ACC112 (cell line): ENCODE data around the gene MPDZ.

Source experiments
- H2AFZ ChIP-seq: fragments of 200-600 bp; sonication (generic); one replicate; pipeline ENCODE4 v1.6.0; 2017; ENCODE audit warnings: antibody characterized with exemption, low read length; ENCODE audit not compliant: unreplicated experiment
- H3K27ac ChIP-seq: fragments of 200-600 bp; sonication (generic); 2 replicates; pipeline ENCODE4 v1.5.1; 2014; ENCODE audit warnings: low read depth, mild to moderate bottlenecking, antibody characterized with exemption, low read length, moderate library complexity
- H3K27me3 ChIP-seq: fragments of 200-600 bp; sonication (generic); 2 replicates; pipeline ENCODE4 v1.6.1; 2014; ENCODE audit warnings: mild to moderate bottlenecking, antibody characterized with exemption, low read length, moderate library complexity, mixed read lengths; ENCODE audit not compliant: insufficient read depth
- H3K36me3 ChIP-seq: fragments of 200-600 bp; sonication (generic); 2 replicates; pipeline ENCODE4 v1.6.1; 2016; ENCODE audit warnings: mild to moderate bottlenecking, antibody characterized with exemption, low read length, moderate library complexity, mixed read lengths; ENCODE audit not compliant: insufficient read depth
- H3K4me1 ChIP-seq: fragments of 200-600 bp; sonication (generic); one replicate; pipeline ENCODE4 v1.6.1; 2016; ENCODE audit warnings: low read length, mixed read lengths; ENCODE audit not compliant: insufficient read depth, unreplicated experiment, control insufficient read depth
- H3K4me3 ChIP-seq: fragments of 200-600 bp; sonication (generic); 2 replicates; pipeline ENCODE4 v1.5.1; 2014; ENCODE audit warnings: mild to moderate bottlenecking, low read depth, low read length
- H3K79me2 ChIP-seq: fragments of 200-600 bp; sonication (generic); one replicate; pipeline ENCODE4 v1.6.0; 2016; ENCODE audit warnings: low read length; ENCODE audit not compliant: control insufficient read depth, unreplicated experiment, insufficient read depth

MPDZ gene

DNA sequence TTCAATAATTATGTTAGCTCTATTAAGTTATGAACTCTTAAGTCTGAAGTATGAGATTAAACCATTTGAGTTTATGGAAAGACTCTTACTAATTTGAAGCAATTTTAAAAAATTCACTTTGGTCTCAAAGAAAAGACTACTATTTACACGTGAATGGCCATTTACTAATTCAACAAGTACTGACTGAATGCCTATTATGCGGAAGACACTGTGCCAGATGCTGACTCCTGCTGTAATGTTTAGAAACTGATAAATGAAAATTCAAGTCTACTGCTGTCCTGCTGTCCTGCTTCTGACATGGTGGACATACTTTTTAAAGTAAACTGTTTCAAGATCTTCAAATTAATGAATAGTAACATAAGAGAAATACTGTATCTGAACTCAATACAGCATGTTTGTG, 116.2 kb downstream of the MPDZ start:
- no peaks in the 10 kb centered on the region for H3K79me2 ChIP-seq
- no peak overlapping the region for H3K4me3 ChIP-seq
- H3K36me3 ChIP-seq: peaks cover 6% of the 10 kb centered on the region
- H3K4me1 ChIP-seq: no peaks in the 10 kb centered on the region
- no peak overlapping the region for H2AFZ ChIP-seq
- no peaks in the 10 kb centered on the region for H3K27me3 ChIP-seq
- H3K27ac ChIP-seq: no peak overlapping the region

DNA sequence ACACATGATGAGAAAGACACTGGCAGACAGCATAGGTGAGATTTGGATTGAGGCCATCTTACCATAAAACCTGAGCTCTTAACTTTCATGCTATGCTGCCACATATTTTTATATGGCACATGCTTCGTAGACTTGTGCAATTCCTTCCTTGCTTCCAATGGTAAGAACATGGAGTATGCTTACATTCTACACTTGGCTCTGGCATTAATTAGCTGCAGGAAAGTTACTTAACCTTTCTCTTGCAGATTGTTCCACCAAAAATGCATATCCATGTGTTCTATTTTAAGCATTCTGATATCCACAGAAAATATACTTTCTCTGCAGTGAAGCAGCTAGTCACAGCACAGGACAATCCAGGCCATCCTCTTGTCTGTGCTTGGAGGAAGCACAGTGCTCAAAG, 119.4 kb downstream of the MPDZ start:
- Histone ChIP-seq H2AFZ (no peak overlapping the region), H3K27me3 (no peaks in the 10 kb centered on the region), H3K79me2 (no peaks in the 10 kb centered on the region), H3K27ac (no peak overlapping the region), H3K4me1 (no peaks in the 10 kb centered on the region), H3K36me3 (no peaks in the 10 kb centered on the region), H3K4me3 (no peak overlapping the region)

DNA sequence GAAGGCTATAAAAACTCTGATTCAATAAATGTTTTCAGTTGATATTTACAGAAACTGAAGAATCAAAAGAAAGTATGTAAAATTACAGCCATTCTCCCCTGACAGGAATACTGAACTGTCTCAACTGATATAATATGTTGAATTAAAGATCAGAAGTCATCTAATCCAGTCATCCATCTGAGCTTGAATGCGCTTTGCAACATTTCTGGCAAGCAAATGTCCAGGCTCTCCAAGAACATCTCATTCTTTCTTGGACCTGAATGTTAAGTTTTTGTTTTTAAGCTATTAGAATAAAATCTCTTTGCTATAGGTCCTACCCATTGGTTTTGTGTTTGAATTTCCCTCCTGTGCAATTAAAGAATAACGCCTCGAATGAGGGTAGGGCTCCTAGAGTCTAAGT, 120.5 kb downstream of the MPDZ start:
- Histone ChIP-seq H3K27ac (no peak overlapping the region), H3K27me3 (no peaks in the 10 kb centered on the region), H2AFZ (no peak overlapping the region), H3K36me3 (no peaks in the 10 kb centered on the region), H3K79me2 (no peaks in the 10 kb centered on the region), H3K4me1 (no peaks in the 10 kb centered on the region), H3K4me3 (no peak overlapping the region)

DNA sequence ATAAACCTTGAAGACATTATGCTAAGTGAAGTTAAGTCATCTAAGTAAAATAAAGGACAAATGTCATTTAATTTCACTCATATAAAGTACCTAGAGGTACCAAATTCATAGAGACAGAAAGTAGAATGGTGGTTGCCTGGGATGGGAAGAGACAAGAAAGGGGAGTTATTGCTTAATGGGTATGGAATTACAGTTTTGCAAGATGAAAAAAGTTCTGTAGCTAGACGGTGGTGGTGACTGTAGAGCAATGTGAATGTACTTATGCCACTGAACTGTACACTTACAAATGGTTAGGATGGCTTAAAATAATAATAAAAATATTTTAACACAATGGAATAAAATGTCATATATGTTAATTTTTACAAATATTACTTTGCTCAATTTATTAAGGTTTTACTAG, 128.0 kb downstream of the MPDZ start:
- Histone ChIP-seq H3K79me2 (no peaks in the 10 kb centered on the region), H3K27me3 (no peaks in the 10 kb centered on the region), H3K36me3 (no peaks in the 10 kb centered on the region), H2AFZ (no peak overlapping the region), H3K27ac (no peak overlapping the region), H3K4me3 (no peak overlapping the region), H3K4me1 (no peaks in the 10 kb centered on the region)

DNA sequence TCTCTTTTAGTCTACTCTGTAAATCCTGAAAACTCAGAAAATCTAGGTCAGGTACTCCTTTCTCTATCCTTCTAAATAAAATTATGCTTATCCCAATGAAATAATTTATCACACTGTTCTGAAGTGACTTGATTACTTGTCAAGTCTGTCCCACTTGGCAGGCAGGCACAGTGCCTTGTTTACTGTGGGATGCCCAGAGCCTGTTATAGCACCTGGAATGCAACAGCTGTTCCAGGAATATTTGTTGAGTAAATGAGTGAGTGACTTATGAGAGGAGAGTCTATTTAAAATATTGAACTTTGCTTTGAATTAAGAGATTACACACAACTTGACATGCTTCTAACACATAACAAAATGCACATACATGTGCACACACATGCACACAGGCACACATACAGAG, 130.0 kb downstream of the MPDZ start:
- Histone ChIP-seq H3K36me3 (no peaks in the 10 kb centered on the region), H3K27ac (no peak overlapping the region), H3K79me2 (no peaks in the 10 kb centered on the region), H3K4me3 (no peak overlapping the region), H3K27me3 (no peaks in the 10 kb centered on the region), H3K4me1 (no peaks in the 10 kb centered on the region), H2AFZ (no peak overlapping the region)

DNA sequence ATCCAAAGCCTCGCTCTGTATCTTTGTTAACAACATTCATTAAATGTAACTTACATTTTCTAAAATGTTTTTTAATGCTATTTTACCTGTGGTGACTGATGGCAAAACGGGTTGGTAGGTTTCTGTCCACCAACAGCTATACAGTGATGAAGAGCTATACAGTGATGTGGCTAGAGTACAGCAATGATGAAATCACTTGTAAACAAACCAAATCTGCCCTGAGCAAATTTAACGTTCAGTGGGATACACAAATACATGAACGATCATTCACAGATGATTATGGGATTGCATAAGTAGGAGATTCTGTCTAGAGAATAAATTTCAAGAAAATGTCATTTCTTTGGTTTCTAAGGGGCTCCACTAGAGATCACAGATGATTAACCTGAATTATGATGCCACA, 132.7 kb downstream of the MPDZ start:
- Histone ChIP-seq H3K27ac (no peak overlapping the region), H3K79me2 (no peaks in the 10 kb centered on the region), H3K36me3 (no peaks in the 10 kb centered on the region), H3K4me3 (no peak overlapping the region), H2AFZ (no peak overlapping the region), H3K4me1 (peaks cover 4% of the 10 kb centered on the region), H3K27me3 (no peaks in the 10 kb centered on the region)

DNA sequence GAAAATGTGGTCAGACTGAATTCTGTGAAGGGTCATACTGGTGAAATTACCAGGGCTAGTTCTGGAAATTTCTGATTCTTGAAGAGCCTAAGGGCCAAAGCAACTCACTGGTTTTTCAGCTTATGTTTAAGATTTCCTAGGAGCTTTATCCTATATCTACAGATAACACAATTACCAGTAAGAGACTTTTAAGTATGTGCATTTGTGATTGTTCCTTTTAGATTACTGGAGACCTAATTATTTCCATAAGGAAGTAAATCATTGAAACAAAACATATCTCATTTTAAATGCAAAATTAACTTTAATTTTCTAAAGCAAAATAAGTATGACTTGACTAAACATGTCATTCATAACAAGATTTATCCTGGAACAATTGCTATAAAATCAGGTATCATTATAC, 134.2 kb downstream of the MPDZ start:
- Histone ChIP-seq H3K36me3 (no peaks in the 10 kb centered on the region), H3K4me1 (peaks cover 18% of the 10 kb centered on the region), H3K27me3 (no peaks in the 10 kb centered on the region), H3K4me3 (no peak overlapping the region), H2AFZ (no peak overlapping the region), H3K27ac (no peak overlapping the region), H3K79me2 (no peaks in the 10 kb centered on the region)

DNA sequence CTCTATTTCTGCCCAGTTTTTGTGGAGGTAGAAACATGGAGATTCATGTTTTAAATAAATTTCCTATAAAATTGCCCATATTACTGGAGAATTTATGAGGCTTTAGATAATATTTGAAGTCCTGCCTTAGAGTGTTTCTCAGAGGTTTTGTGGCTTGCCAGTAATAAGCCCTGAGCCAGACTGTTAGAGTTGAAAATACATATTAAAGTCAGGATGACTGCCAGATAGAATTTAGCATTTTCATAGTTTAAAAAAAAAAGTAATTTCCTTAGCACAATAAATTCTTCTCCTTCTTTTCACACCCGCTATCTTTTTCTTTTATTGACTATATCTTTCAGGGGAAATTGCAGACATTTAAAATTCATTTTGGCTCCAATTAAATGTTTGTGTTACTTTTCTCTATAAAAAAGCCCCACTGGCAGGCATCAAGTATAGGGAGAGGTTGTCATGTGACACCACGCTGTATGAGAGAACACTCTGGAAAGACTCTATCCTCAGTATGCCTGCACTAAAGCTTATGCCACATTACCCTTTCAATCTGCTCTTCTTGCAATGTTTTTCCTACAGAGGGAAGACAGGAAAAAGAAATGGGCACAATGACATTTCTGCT, 135.2 kb downstream of the MPDZ start:
- Histone ChIP-seq H3K27ac (no peak overlapping the region), H3K4me3 (no peak overlapping the region), H3K79me2 (no peaks in the 10 kb centered on the region), H3K27me3 (no peaks in the 10 kb centered on the region), H2AFZ (no peak overlapping the region), H3K4me1 (peaks cover 26% of the 10 kb centered on the region), H3K36me3 (no peaks in the 10 kb centered on the region)

DNA sequence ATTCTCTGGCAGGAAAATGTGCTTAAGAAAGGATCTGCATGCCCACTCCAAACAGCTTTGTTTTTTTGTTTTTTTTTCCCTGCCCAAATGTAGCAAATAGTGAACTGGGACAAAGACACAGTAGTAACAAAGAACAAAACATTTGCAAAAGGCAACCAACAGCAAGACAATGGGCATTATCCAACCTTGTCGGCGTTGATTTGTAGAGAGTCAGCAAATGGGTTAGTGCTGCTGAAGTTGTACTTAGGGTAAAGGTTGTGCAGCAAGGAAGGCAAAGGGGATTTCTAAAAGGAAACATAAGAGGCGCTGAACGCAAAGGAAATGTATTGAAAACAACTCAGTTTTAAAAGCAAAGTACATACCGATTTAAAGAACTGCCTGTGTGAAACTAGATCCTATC, 136.2 kb downstream of the MPDZ start:
- no peak overlapping the region for H3K4me3 ChIP-seq
- no peak overlapping the region for H3K27ac ChIP-seq
- no peaks in the 10 kb centered on the region for H3K27me3 ChIP-seq
- no peaks in the 10 kb centered on the region for H3K36me3 ChIP-seq
- no peaks in the 10 kb centered on the region for H3K79me2 ChIP-seq
- no peak overlapping the region for H2AFZ ChIP-seq
- H3K4me1 ChIP-seq: peaks cover 30% of the 10 kb centered on the region

DNA sequence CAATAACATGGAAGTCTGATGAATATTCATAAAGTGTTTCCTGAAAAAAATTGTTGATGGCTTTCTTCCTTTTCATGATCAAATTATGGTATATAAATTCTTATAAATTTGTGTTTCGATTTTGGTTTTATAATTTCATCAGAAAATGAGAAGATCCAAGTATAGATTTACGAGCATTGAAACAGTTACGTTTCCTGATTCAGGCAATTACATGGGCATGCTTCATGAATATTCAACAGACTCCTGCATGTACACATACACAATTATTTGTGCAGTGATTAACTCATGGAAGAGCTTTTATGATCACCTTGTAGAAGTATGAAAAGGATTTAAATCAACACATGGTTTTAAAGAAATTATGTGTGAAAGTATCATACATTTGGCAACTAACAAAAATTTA, 136.7 kb downstream of the MPDZ start:
- Histone ChIP-seq H3K4me3 (no peak overlapping the region), H3K27ac (no peak overlapping the region), H3K27me3 (no peaks in the 10 kb centered on the region), H3K4me1 (peaks cover 30% of the 10 kb centered on the region), H3K79me2 (no peaks in the 10 kb centered on the region), H2AFZ (no peak overlapping the region), H3K36me3 (peaks cover under 1% of the 10 kb centered on the region; the same call in 1 of the 2 replicates)

DNA sequence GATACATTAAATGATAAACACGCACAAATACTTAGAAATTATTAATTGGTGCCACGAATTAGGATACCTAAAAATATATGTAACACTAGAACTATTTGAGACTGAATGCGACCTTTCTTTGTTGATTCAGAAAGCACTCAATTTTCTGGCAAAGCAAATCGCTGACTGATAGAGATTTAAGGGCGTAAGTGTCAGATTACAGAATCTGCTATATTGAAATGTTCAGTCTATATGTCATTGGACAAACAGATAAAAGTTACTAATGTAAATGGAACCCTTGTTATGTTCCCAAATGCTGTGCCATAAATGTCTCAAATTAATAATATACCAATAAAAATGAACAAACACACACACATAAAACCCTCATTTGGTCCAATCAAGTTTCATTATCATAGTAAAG, 137.9 kb downstream of the MPDZ start:
- peaks cover 30% of the 10 kb centered on the region for H3K4me1 ChIP-seq
- no peak overlapping the region for H3K4me3 ChIP-seq
- H2AFZ ChIP-seq: no peak overlapping the region

More for the DNA sequence above, 137.9 kb downstream of the MPDZ start:
- peaks cover 10% of the 10 kb centered on the region; the same call in 1 of the 2 replicates for H3K36me3 ChIP-seq
- H3K27me3 ChIP-seq: no peaks in the 10 kb centered on the region
- H3K27ac ChIP-seq: no peak overlapping the region
- no peaks in the 10 kb centered on the region for H3K79me2 ChIP-seq
